Endothelial cell of umbilical vein (primary cell): ENCODE results near the gene MTF1. TPM values are rescaled to one million over a fixed set of nuclear protein-coding genes. Genes with fewer than 3 reads are reported as not detected.

Experiments used
- BruUV-seq: library from RNA; stranded (reverse); fragments of 400-500 nt; replicated peaks from 2 replicates; lab custom pipeline; 2021; lab: Mats Ljungman, UMichigan
- CTCF ChIA-PET: fragments of 300-600, 350-600 bp; sonication (Branson Sonifier 250); formaldehyde crosslinking; loops from one replicate; lab custom pipeline; 2021; ENCODE audit warnings: antibody characterized with exemption, inconsistent platforms; lab: Charles Lee
- POLR2A ChIA-PET: fragments of 300-600, 350-600 bp; sonication (Branson Sonifier 250); formaldehyde crosslinking; loops from one replicate; lab custom pipeline; 2021; ENCODE audit warnings: antibody characterized with exemption, inconsistent platforms; lab: Charles Lee
- DNase-seq: peaks from one replicate; pipeline ENCODE4 v3.0.0-alpha.2; 2011; ENCODE audit warnings: low read depth, low spot score
- FAIRE-seq: peaks from 2 replicates; lab custom pipeline; 2011; peaks lifted over from hg19 to GRCh38; lab: Jason Lieb, UNC
- H2AFZ ChIP-seq: 2 replicates; pipeline ENCODE4 v1.6.0; 2012; ENCODE audit warnings: low read depth, low read length, control low read depth, inconsistent platforms
- H3K27ac ChIP-seq: 2 replicates; pipeline ENCODE4 v1.5.1; 2011; ENCODE audit warnings: low read depth, mild to moderate bottlenecking, control low read depth, low read length, moderate library complexity; ENCODE audit not compliant: insufficient read depth
- H3K27me3 ChIP-seq, 2 experiments: 2 replicates each; pipeline versions ENCODE4 v1.6.0 to v1.6.1; 2011; ENCODE audit warnings: low read length in 2 of 2, mixed read lengths in 1 of 2; ENCODE audit not compliant: control insufficient read depth in 2 of 2, insufficient read depth in 2 of 2
- H3K36me3 ChIP-seq, 2 experiments: 2 replicates in 1 of 2; 3 replicates in 1 of 2; pipeline ENCODE4 v1.5.1; 2011; ENCODE audit warnings: low read length in 2 of 2, mild to moderate bottlenecking in 1 of 2, moderate library complexity in 1 of 2; ENCODE audit not compliant: control insufficient read depth in 2 of 2, insufficient read depth in 2 of 2; ENCODE audit errors: extremely low read depth in 1 of 2
- H3K4me1 ChIP-seq: 3 replicates; pipeline ENCODE4 v1.5.1; 2011; ENCODE audit warnings: mild to moderate bottlenecking, low read length; ENCODE audit not compliant: control insufficient read depth, insufficient read depth; ENCODE audit errors: extremely low read depth
- H3K4me2 ChIP-seq: 2 replicates; pipeline ENCODE4 v1.6.1; 2011; ENCODE audit warnings: low read length, control low read depth, mixed read lengths; ENCODE audit not compliant: insufficient read depth
- H3K4me3 ChIP-seq, 3 experiments: fragments of 200-600 bp in 1 of 3; sonication (generic), shearing (Covaris generic) in 1 of 3; replicated peaks in 1 of 3; 2 replicates each; pipeline ENCODE4 v1.5.1; 2011 to 2016; ENCODE audit warnings: control low read depth in 3 of 3, low read length in 3 of 3, mild to moderate bottlenecking in 2 of 3, inconsistent platforms in 1 of 3, low read depth in 1 of 3, moderate library complexity in 1 of 3; ENCODE audit not compliant: insufficient read depth in 1 of 3
- H3K79me2 ChIP-seq: 2 replicates; pipeline ENCODE4 v1.6.0; 2012; ENCODE audit warnings: low read length, inconsistent platforms; ENCODE audit not compliant: control insufficient read depth, insufficient read depth
- H3K9ac ChIP-seq: replicated peaks from 2 replicates; pipeline ENCODE3; 2011; ENCODE audit warnings: low read length, control low read depth; ENCODE audit not compliant: insufficient read depth; ENCODE audit errors: extremely low read depth
- H3K9me1 ChIP-seq: replicated peaks from 3 replicates; pipeline ENCODE4 v1.6.0; 2011; ENCODE audit warnings: mild to moderate bottlenecking, low read length; ENCODE audit not compliant: control insufficient read depth, insufficient read depth; ENCODE audit errors: extremely low read depth
- H3K9me3 ChIP-seq: replicated peaks from 2 replicates; pipeline ENCODE4 v1.5.1; 2012; ENCODE audit warnings: low read length, inconsistent platforms; ENCODE audit not compliant: control insufficient read depth, insufficient read depth
- H4K20me1 ChIP-seq: replicated peaks from 2 replicates; pipeline ENCODE3; 2011; ENCODE audit warnings: mild to moderate bottlenecking, low read length; ENCODE audit not compliant: control insufficient read depth, insufficient read depth; ENCODE audit errors: extremely low read depth
- CTCF ChIP-seq, 2 donors: IDR thresholded peaks; 1 replicate in 1 of 2; 2 replicates in 1 of 2; pipeline ENCODE4 v1.5.1; 2011; ENCODE audit warnings: low read length in 2 of 2, mild to moderate bottlenecking in 2 of 2, moderate library complexity in 2 of 2, control low read depth in 1 of 2, inconsistent platforms in 1 of 2, low read depth in 1 of 2; ENCODE audit not compliant: insufficient read depth in 1 of 2; ENCODE audit errors: extremely low read depth in 1 of 2
- EZH2 ChIP-seq: IDR thresholded peaks from 2 replicates; pipeline ENCODE4 v1.6.1; 2012; ENCODE audit warnings: borderline replicate concordance, low read depth, mild to moderate bottlenecking, moderate library complexity, low read length, inconsistent platforms; ENCODE audit not compliant: severe bottlenecking
- FOS ChIP-seq: IDR thresholded peaks from 2 replicates; pipeline ENCODE4 v1.6.1; 2011; ENCODE audit warnings: mild to moderate bottlenecking, low read length, moderate library complexity, borderline replicate concordance; ENCODE audit not compliant: insufficient read depth
- GATA2 ChIP-seq: IDR thresholded peaks from 2 replicates; pipeline ENCODE4 v1.7.0; 2011; ENCODE audit warnings: low read depth, mild to moderate bottlenecking, moderate library complexity, mixed read lengths, low read length; ENCODE audit not compliant: insufficient read length, insufficient read depth
- MAX ChIP-seq: IDR thresholded peaks from 2 replicates; pipeline ENCODE4 v1.6.1; 2011; ENCODE audit not compliant: insufficient read depth, insufficient read length
- MYC ChIP-seq: IDR thresholded peaks from one replicate; pipeline ENCODE4 v1.6.1; 2011; ENCODE audit warnings: mild to moderate bottlenecking, low read depth, low read length
- POLR2A ChIP-seq: IDR thresholded peaks from 2 replicates; pipeline ENCODE4 v1.6.1; 2012; ENCODE audit warnings: low read depth, mild to moderate bottlenecking, control low read depth, low read length
- dilution Hi-C: fragments of 300-500 bp; cut with MboI; formaldehyde crosslinking; loops from one replicate; pipeline ENCODE4 v1.15.0; 2019; ENCODE audit warnings: low sequenced_read_pairs; ENCODE audit not compliant: extremely low pct_ligation_motif_present
- intact Hi-C: fragments of 100-400 bp; cut with micrococcal nuclease; formaldehyde crosslinking; loops from one replicate; pipeline ENCODE4 v1.10.0; 2022
- polyA plus RNA-seq, 4 experiments: library from polyadenylated mRNA; depleted of rRNA in 3 of 4; stranded (reverse) in 3 of 4; unstranded in 1 of 4; fragments of >200 nt; gene quantifications; 2 replicates each; pipeline versions ENCODE4 v1.2.1 to v1.2.3, GENCODE V29; 2011 to 2012; ENCODE audit warnings: missing spikeins in 1 of 4
- total RNA-seq: library from RNA; stranded (reverse); gene quantifications from 2 replicates; pipeline ENCODE4 v1.2.3, GENCODE V29; 2021

MTF1 gene
- total and polyA plus RNA-seq, 2 donors (not counting 3 experiments of a cell fraction or from before 2014, with no cell fraction given): 4.9 to 18.5 TPM

GRCh38 chr1:37902983-37903382, 43.6 kb upstream of the MTF1 start:
- no peak for TF ChIP-seq CTCF (IDR thresholded peaks at IDR 0.05; ENCODE audit: extremely low read depth in 1 of 2, insufficient read depth in 1 of 2, low read depth in 1 of 2, low read length in 2 of 2)
- no peak for TF ChIP-seq EZH2
- TF ChIP-seq MYC: no peak
- intact Hi-C loops: no loop called here
- CTCF ChIA-PET: no interaction called here
- no peak overlapping the region for H3K9ac ChIP-seq
- H4K20me1 ChIP-seq: no peaks in the 10 kb centered on the region
- H3K36me3 ChIP-seq: no peaks in the 10 kb centered on the region
- H3K27me3 ChIP-seq: no peaks in the 10 kb centered on the region
- no peak for FAIRE-seq
- POLR2A ChIA-PET: interaction anchor here (0.6 kb wide), 1 partner anchor 95 kb away, joined by 3 read pairs; the partner anchor contains the start of gene YRDC
- H2AFZ ChIP-seq: no peak overlapping the region
- no TSS peak for BruUV-seq
- H3K79me2 ChIP-seq: no peaks in the 10 kb centered on the region
- no peaks in the 10 kb centered on the region for H3K9me3 ChIP-seq
- dilution Hi-C loops: no loop called here
- no peaks in the 10 kb centered on the region for H3K4me1 ChIP-seq
- H3K9me1 ChIP-seq: no peaks in the 10 kb centered on the region
- no peak overlapping the region for H3K27ac ChIP-seq
- no peak for DNase-seq
- no peak overlapping the region for H3K4me3 ChIP-seq
- H3K4me2 ChIP-seq: no peak overlapping the region

GRCh38 chr1:37901893-37902225, 42.5 kb upstream of the MTF1 start:
- no peak overlapping the region for H3K4me2 ChIP-seq
- no peaks in the 10 kb centered on the region for H3K4me1 ChIP-seq
- no peaks in the 10 kb centered on the region for H3K9me1 ChIP-seq
- no TSS peak for BruUV-seq
- H3K36me3 ChIP-seq: no peaks in the 10 kb centered on the region
- intact Hi-C loops: no loop called here
- no peaks in the 10 kb centered on the region for H3K79me2 ChIP-seq
- H2AFZ ChIP-seq: no peak overlapping the region
- no peak for DNase-seq
- H4K20me1 ChIP-seq: no peaks in the 10 kb centered on the region
- H3K27ac ChIP-seq: no peak overlapping the region
- FAIRE-seq: no peak
- ChIA-PET CTCF (no interaction called here), POLR2A (no interaction called here)
- H3K9ac ChIP-seq: no peak overlapping the region
- H3K9me3 ChIP-seq: no peaks in the 10 kb centered on the region
- dilution Hi-C loops: no loop called here
- no peaks in the 10 kb centered on the region for H3K27me3 ChIP-seq
- no peak overlapping the region for H3K4me3 ChIP-seq
- TF ChIP-seq POLR2A (no peak), EZH2 (no peak), FOS (no peak), MYC (no peak), MAX (no peak), GATA2 (no peak)
